NCI-H2171 treated with DMSO at 0.1 percent for 48 hours (cell line): Measurements from ENCODE around the gene GABBR2.

Experiments
- DNase-seq: peaks from one replicate; lab custom pipeline; 2025; lab: John Stamatoyannopoulos, UW

GABBR2 gene

GRCh38 chr9:98438666-98439065 is 270.1 kb downstream of the GABBR2 start:
- DNase-seq: no peak

GRCh38 chr9:98437458-98438034 is 271.2 kb downstream of the GABBR2 start:
- no peak for DNase-seq

- no peak for DNase-seq
Measured at GRCh38 chr9:98432960-98433359, 275.8 kb downstream of the GABBR2 start.

- peak; percentile 26 for DNase-seq
Measured at GRCh38 chr9:98432134-98432533, 276.6 kb downstream of the GABBR2 start.

GRCh38 chr9:98430535-98431292 is 278.0 kb downstream of the GABBR2 start:
- DNase-seq: no peak

- no peak for DNase-seq
Measured at GRCh38 chr9:98429613-98430012, 279.1 kb downstream of the GABBR2 start.

- DNase-seq: no peak
Measured at GRCh38 chr9:98428454-98428853, 280.3 kb downstream of the GABBR2 start.

- no peak for DNase-seq
Measured at GRCh38 chr9:98427491-98427890, 281.2 kb downstream of the GABBR2 start.

GRCh38 chr9:98425079-98425478 is 283.7 kb downstream of the GABBR2 start:
- DNase-seq: no peak

GRCh38 chr9:98419260-98419603 is 289.5 kb downstream of the GABBR2 start:
- DNase-seq: no peak

GRCh38 chr9:98418578-98419259 is 290.0 kb downstream of the GABBR2 start:
- no peak for DNase-seq

GRCh38 chr9:98416294-98417248 is 292.2 kb downstream of the GABBR2 start:
- DNase-seq: no peak

GRCh38 chr9:98415782-98416181 is 293.0 kb downstream of the GABBR2 start:
- no peak for DNase-seq

GRCh38 chr9:98413084-98413483 is 295.7 kb downstream of the GABBR2 start:
- no peak for DNase-seq

- DNase-seq: no peak
Measured at GRCh38 chr9:98412101-98412842, 296.5 kb downstream of the GABBR2 start.

- DNase-seq: peak; percentile 81
Measured at GRCh38 chr9:98410185-98410697, 298.5 kb downstream of the GABBR2 start.

GRCh38 chr9:98409719-98410118 is 299.0 kb downstream of the GABBR2 start:
- no peak for DNase-seq

- no peak for DNase-seq
Measured at GRCh38 chr9:98406469-98406868, 302.3 kb downstream of the GABBR2 start.

- no peak for DNase-seq
Measured at GRCh38 chr9:98404237-98404636, 304.5 kb downstream of the GABBR2 start.

- no peak for DNase-seq
Measured at GRCh38 chr9:98403715-98404114, 305.0 kb downstream of the GABBR2 start.
